K562 (cell line): ENCODE data around the gene OXSR1. TPM values are rescaled to one million over a fixed set of nuclear protein-coding genes. Genes with fewer than 3 reads are reported as not detected.
A peak's percentile ranks its signal among the peaks of the same experiment; 100 is the strongest.

Source experiments
- CBX2 ChIP-seq: fragments of 200-600 bp; sonication (generic); IDR thresholded peaks from one replicate; pipeline ENCODE4 v1.6.1; 2012; ENCODE audit warnings: mild to moderate bottlenecking, low read length, inconsistent platforms; ENCODE audit not compliant: insufficient read depth, poor library complexity, severe bottlenecking
- CBX8 ChIP-seq: fragments of 200-600 bp; sonication (generic); IDR thresholded peaks from 2 replicates; pipeline ENCODE4 v1.6.1; 2012; ENCODE audit warnings: borderline replicate concordance, mixed run types, low read depth, mild to moderate bottlenecking, moderate library complexity, mixed read lengths, low read length, control low read depth, inconsistent platforms; ENCODE audit not compliant: poor library complexity, severe bottlenecking; ENCODE audit errors: extremely low read depth
- CREB1 ChIP-seq, 2 experiments: sonication (generic) in 1 of 2; formaldehyde crosslinking in 1 of 2; IDR thresholded peaks; 2 replicates each; pipeline versions ENCODE4 v1.6.1 to v1.8.0; 2012 to 2022; ENCODE audit warnings: inconsistent platforms in 1 of 2, mild to moderate bottlenecking in 1 of 2, missing genetic modification reagents in 1 of 2, moderate library complexity in 1 of 2
- CREM ChIP-seq: IDR thresholded peaks from 2 replicates; pipeline ENCODE4 v1.6.1; 2014; ENCODE audit warnings: antibody characterized with exemption, low read depth
- E2F3 ChIP-seq: fragments of 250-450 bp; sonication (Bioruptor Pico); IDR thresholded peaks from 2 replicates; pipeline ENCODE4 v1.4.0; 2020; ENCODE audit warnings: mild to moderate bottlenecking
- EWSR1 ChIP-seq: fragments of 450-650 bp; IDR thresholded peaks from 2 replicates; pipeline ENCODE4 v1.6.1; 2018; ENCODE audit warnings: borderline replicate concordance, mild to moderate bottlenecking, low read depth, moderate library complexity; ENCODE audit not compliant: partially characterized antibody
- FOXA1 ChIP-seq: fragments of 450-650 bp; IDR thresholded peaks from 2 replicates; pipeline ENCODE4 v1.6.1; 2016; ENCODE audit warnings: mild to moderate bottlenecking, borderline replicate concordance
- HDGF ChIP-seq: fragments of 450-650 bp; IDR thresholded peaks from 2 replicates; pipeline ENCODE4 v1.6.1; 2016
- HNRNPUL1 ChIP-seq: fragments of 200-400 bp; formaldehyde crosslinking; IDR thresholded peaks from 2 replicates; pipeline ENCODE4 v1.6.1; 2017; ENCODE audit warnings: low read length
- MAX ChIP-seq: sonication (generic); formaldehyde crosslinking; IDR thresholded peaks from 2 replicates; pipeline ENCODE4 v1.9.0; 2022; ENCODE audit warnings: mild to moderate bottlenecking, missing genetic modification reagents
- MBD1 ChIP-seq: fragments of 250-450 bp; sonication (Bioruptor Pico); IDR thresholded peaks from 2 replicates; pipeline ENCODE4 v1.8.0; 2022; ENCODE audit warnings: inconsistent platforms
- MED1 ChIP-seq: sonication (generic); formaldehyde crosslinking; IDR thresholded peaks from 2 replicates; pipeline ENCODE4 v1.8.1; 2023; ENCODE audit warnings: missing genetic modification reagents, borderline replicate concordance
- NCOA6 ChIP-seq: fragments of 450-650 bp; IDR thresholded peaks from 2 replicates; pipeline ENCODE4 v1.6.1; 2017; ENCODE audit warnings: mild to moderate bottlenecking
- NR2F6 ChIP-seq: fragments of 450-650 bp; formaldehyde crosslinking; IDR thresholded peaks from 2 replicates; pipeline ENCODE4 v1.4.0; 2020; ENCODE audit warnings: mild to moderate bottlenecking
- PRMT5 ChIP-seq: sonication (generic); formaldehyde crosslinking; IDR thresholded peaks from 2 replicates; pipeline ENCODE4 v1.5.0; 2020; ENCODE audit warnings: missing genetic modification reagents
- RUNX1 ChIP-seq: sonication (generic); IDR thresholded peaks from 2 replicates; pipeline ENCODE4 v1.6.1; 2016; ENCODE audit warnings: antibody characterized with exemption, low read depth
- SMARCC2 ChIP-seq: fragments of 450-650 bp; IDR thresholded peaks from 2 replicates; pipeline ENCODE4 v1.6.1; 2017; ENCODE audit warnings: antibody characterized with exemption, moderate library complexity, mild to moderate bottlenecking, low read depth
- VEZF1 ChIP-seq: fragments of 200-800 bp; sonication (Bioruptor generic); IDR thresholded peaks from 2 replicates; pipeline ENCODE4 v1.6.1; 2017; ENCODE audit warnings: missing genetic modification characterization, missing compliant biosample characterization
- ZFP36 ChIP-seq: fragments of 150-350 bp; IDR thresholded peaks from 2 replicates; pipeline ENCODE4 v1.6.1; 2018; ENCODE audit warnings: low read length, low read depth; ENCODE audit not compliant: partially characterized antibody
- ZNF395 ChIP-seq: fragments of 200-800 bp; sonication (Bioruptor generic); IDR thresholded peaks from 2 replicates; pipeline ENCODE4 v1.6.1; 2017; ENCODE audit warnings: missing genetic modification characterization, missing compliant biosample characterization
- ZNF79 ChIP-seq: fragments of 250-450 bp; sonication (Bioruptor Pico); IDR thresholded peaks from 2 replicates; pipeline ENCODE4 v1.4.0; 2020; ENCODE audit warnings: low read depth, mild to moderate bottlenecking, moderate library complexity
- polyA plus RNA-seq, 8 experiments: library from polyadenylated mRNA; depleted of rRNA in 4 of 8; stranded (reverse) in 5 of 8; unstranded in 3 of 8; fragments of >200 nt; fragmentation: Nextera tagmentation in 2 of 8; fragmentation: Illumina TruSeq in 1 of 8; extraction: Ambion mirVana in 2 of 8; extraction: Trizol in 1 of 8; gene quantifications; 2 replicates each; pipeline versions ENCODE4 v1.2.1 to v1.2.3, GENCODE V29; 2011 to 2014; ENCODE audit warnings: inconsistent platforms in 1 of 8, missing spikeins in 1 of 8
- total RNA-seq, 7 experiments: library from RNA; depleted of rRNA in 6 of 7; stranded (reverse); fragments of >200 nt in 6 of 7; fragmentation: Illumina TruSeq in 2 of 7; extraction: Trizol in 2 of 7; gene quantifications; 2 replicates each; pipeline versions ENCODE4 v1.2.1 to v1.2.3, GENCODE V29; 2011 to 2021; ENCODE audit warnings: low replicate concordance in 1 of 7
- TF ChIP-seq, protein P1 (sequence below), 2 experiments: fragments of 450-650 bp in 1 of 2; sonication (generic) in 1 of 2; formaldehyde crosslinking; conservative IDR thresholded peaks; 2 replicates each; pipeline versions ENCODE4 v1.4.0 to v1.8.1; 2020 to 2022; ENCODE audit warnings: mild to moderate bottlenecking in 1 of 2, missing genetic modification reagents in 1 of 2

Gene OXSR1
- total and polyA plus RNA-seq, 9 of the 15 experiments (the other 6 are each of a cell fraction or from before 2014, with no cell fraction given): 15.7 to 87.6 (median 48.7) TPM

GRCh38 chr3:38164952-38165721 lies at the start of gene OXSR1 (continued):
- peak; percentile 86 for TF ChIP-seq VEZF1 (CRISPR knock-in tag)
- TF ChIP-seq MAX (CRISPR knock-in tag): peak; percentile 91
- no peak for TF ChIP-seq SMARCC2
- peak; percentile 77; the same call in 1 of the 2 replicates for TF ChIP-seq ZNF395
- 0 out of 2 replicates have a peak, but pooled peaks have one; percentile 11 for TF ChIP-seq RUNX1
- no peak for TF ChIP-seq MBD1 (CRISPR knock-in tag)
- TF ChIP-seq CBX2: no peak
- no peak for TF ChIP-seq ZNF79 (CRISPR knock-in tag)
- no peak for TF ChIP-seq MED1 (CRISPR knock-in tag)
- 0 out of 2 replicates have a peak, but pooled peaks have one; percentile 36 for TF ChIP-seq NR2F6 (CRISPR knock-in tag)
- TF ChIP-seq FOXA1: no peak
- no peak for TF ChIP-seq ZFP36
- no peak for TF ChIP-seq PRMT5 (CRISPR knock-in tag)
- TF ChIP-seq CBX8: no peak
- no peak for TF ChIP-seq HNRNPUL1
- no peak for TF ChIP-seq HDGF
- peak; percentile 99 for TF ChIP-seq CREB1 (IDR thresholded peaks at IDR 0.05)
- TF ChIP-seq CREB1 (CRISPR knock-in tag; IDR thresholded peaks at IDR 0.05): peak; percentile 97
- TF ChIP-seq, protein P1, sequence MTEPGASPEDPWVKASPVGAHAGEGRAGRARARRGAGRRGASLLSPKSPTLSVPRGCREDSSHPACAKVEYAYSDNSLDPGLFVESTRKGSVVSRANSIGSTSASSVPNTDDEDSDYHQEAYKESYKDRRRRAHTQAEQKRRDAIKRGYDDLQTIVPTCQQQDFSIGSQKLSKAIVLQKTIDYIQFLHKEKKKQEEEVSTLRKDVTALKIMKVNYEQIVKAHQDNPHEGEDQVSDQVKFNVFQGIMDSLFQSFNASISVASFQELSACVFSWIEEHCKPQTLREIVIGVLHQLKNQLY (CRISPR knock-in tag; conservative IDR thresholded peaks at IDR 0.05): no peak
- 0 out of 2 replicates have a peak, but pooled peaks have one; percentile 28 for TF ChIP-seq E2F3 (CRISPR knock-in tag)
- TF ChIP-seq NCOA6: peak; percentile 96
- TF ChIP-seq EWSR1: no peak
- TF ChIP-seq CREM: peak; percentile 98
